HepG2 (cell line): Measurements from ENCODE around the gene SLC25A1. TPM values are rescaled to one million over a fixed set of nuclear protein-coding genes. Genes with fewer than 3 reads are reported as not detected.

Experiments used
- ATAC-seq: fragments of 200-7000 bp; cut with Tn5 transposase; 3 replicates; pipeline ENCODE4 v1.9.1; 2020; ENCODE audit warnings: mild to moderate bottlenecking, moderate library complexity
- BruUV-seq: library from RNA; stranded (reverse); fragments of 400-500 nt; replicated peaks from 2 replicates; lab custom pipeline; 2021; lab: Mats Ljungman, UMichigan
- CTCF ChIA-PET: fragments of 300-600 bp; formaldehyde crosslinking; extraction: SDS; loops from one replicate; lab custom pipeline; 2021; ENCODE audit warnings: low total read pairs, inconsistent platforms, low intra/inter-chr PET ratio; lab: Yijun Ruan, JAX
- POLR2A ChIA-PET: fragments of 350-600 bp; sonication (Branson Sonifier 250); formaldehyde crosslinking; loops from one replicate; lab custom pipeline; 2020; ENCODE audit warnings: antibody characterized with exemption, inconsistent platforms; lab: Yijun Ruan, JAX
- DNase-seq: peaks from one replicate; pipeline ENCODE4 v3.0.0-alpha.2; 2015; ENCODE audit warnings: low spot score
- FAIRE-seq: peaks from 3 replicates; lab custom pipeline; 2011; peaks lifted over from hg19 to GRCh38; lab: Jason Lieb, UNC
- H2AFZ ChIP-seq: one replicate; pipeline ENCODE4 v1.6.1; 2011; ENCODE audit warnings: low read length, inconsistent platforms
- H3K27ac ChIP-seq: fragments of 300-600 bp; 3 replicates; pipeline ENCODE4 v1.8.0; 2011; ENCODE audit warnings: mixed run types, mild to moderate bottlenecking, mixed read lengths, low read length, inconsistent platforms; ENCODE audit not compliant: insufficient read depth; ENCODE audit errors: extremely low read length
- H3K27me3 ChIP-seq, 2 experiments: fragments of 200-600 bp in 1 of 2; 2 replicates in 1 of 2; 3 replicates in 1 of 2; pipeline versions ENCODE4 v1.6.0 to v1.8.0; 2011; ENCODE audit warnings: low read length in 2 of 2, mild to moderate bottlenecking in 2 of 2, moderate library complexity in 2 of 2, inconsistent platforms in 1 of 2; ENCODE audit not compliant: insufficient read depth in 2 of 2, control insufficient read depth in 1 of 2
- H3K36me3 ChIP-seq, 2 experiments: fragments of 200-600 bp in 1 of 2; replicated peaks in 1 of 2; 2 replicates in 1 of 2; 3 replicates in 1 of 2; pipeline versions ENCODE4 v1.5.1 to v1.8.0; 2011; ENCODE audit warnings: low read length in 2 of 2, inconsistent platforms in 1 of 2; ENCODE audit not compliant: insufficient read depth in 2 of 2, control insufficient read depth in 1 of 2
- H3K4me1 ChIP-seq: 2 replicates; pipeline ENCODE4 v1.5.1; 2012; ENCODE audit warnings: low read length, inconsistent platforms; ENCODE audit not compliant: insufficient read depth
- H3K4me2 ChIP-seq: 2 replicates; pipeline ENCODE4 v1.6.0; 2011; ENCODE audit warnings: low read depth, low read length, inconsistent platforms
- H3K4me3 ChIP-seq, 3 experiments: fragments of 200-600 bp in 1 of 3; sonication (generic), shearing (Covaris generic) in 1 of 3; replicated peaks in 1 of 3; 2 replicates each; pipeline ENCODE4 v1.5.1; 2011 to 2016; ENCODE audit warnings: low read length in 3 of 3, inconsistent platforms in 2 of 3, low read depth in 2 of 3, mild to moderate bottlenecking in 2 of 3, control low read depth in 1 of 3, mixed read lengths in 1 of 3; ENCODE audit not compliant: insufficient read depth in 1 of 3
- H3K79me2 ChIP-seq: one replicate; pipeline ENCODE4 v1.6.1; 2011; ENCODE audit warnings: low read length, inconsistent platforms; ENCODE audit not compliant: insufficient read depth
- H3K9ac ChIP-seq: 2 replicates; pipeline ENCODE4 v1.6.0; 2011; ENCODE audit warnings: mild to moderate bottlenecking, low read depth, low read length, inconsistent platforms; ENCODE audit not compliant: insufficient read depth
- H3K9me3 ChIP-seq: 2 replicates; pipeline ENCODE4 v1.5.1; 2012; ENCODE audit warnings: mild to moderate bottlenecking, low read length
- H4K20me1 ChIP-seq: 2 replicates; pipeline ENCODE4 v1.6.0; 2011; ENCODE audit warnings: inconsistent platforms, mild to moderate bottlenecking, low read length, moderate library complexity; ENCODE audit not compliant: insufficient read depth
- PAXIP1 ChIP-seq: sonication (generic); formaldehyde crosslinking; conservative IDR thresholded peaks from 2 replicates; pipeline ENCODE4 v1.4.0; 2020; ENCODE audit warnings: mild to moderate bottlenecking, missing genetic modification reagents, moderate library complexity
- RFXANK ChIP-seq: IDR thresholded peaks from 2 replicates; pipeline ENCODE4 v1.6.1; 2016
- WGBS: methylation state at CpG from one replicate; pipeline ENCODE4 v1.1.6; 2017; ENCODE audit warnings: low lambda C conversion rate; 5-methylcytosine and 5-hydroxymethylcytosine counted together
- in situ Hi-C: cut with HindIII; loops from 2 replicates; pipeline ENCODE4 v1.10.0; 2017; ENCODE audit warnings: low pct_unique_long_range_greater_than_20kb; ENCODE audit not compliant: extremely low pct_ligation_motif_present
- intact Hi-C: fragments of 100-400 bp; cut with micrococcal nuclease; formaldehyde crosslinking; loops from one replicate; pipeline ENCODE4 v1.10.0; 2022; ENCODE audit not compliant: unreplicated experiment
- polyA plus RNA-seq, 8 experiments: library from polyadenylated mRNA; depleted of rRNA in 3 of 8; stranded (reverse) in 7 of 8; unstranded in 1 of 8; fragments of >200 nt; fragmentation: Illumina TruSeq in 4 of 8; extraction: Trizol in 4 of 8; gene quantifications; 2 replicates each; pipeline versions ENCODE4 v1.2.1 to v1.2.3, GENCODE V29; 2011 to 2016; ENCODE audit warnings: low read depth in 4 of 8, missing spikeins in 1 of 8, mixed read lengths in 1 of 8; ENCODE audit not compliant: insufficient read depth in 1 of 8
- total RNA-seq, 5 experiments: library from RNA; depleted of rRNA; stranded (reverse); fragments of >200 nt; fragmentation: Illumina TruSeq; extraction: Trizol; gene quantifications; 2 replicates each; pipeline ENCODE4 v1.2.3, GENCODE V29; 2016; ENCODE audit warnings: low read depth in 1 of 5
- TF ChIP-seq, protein P1 (sequence below): sonication (generic); formaldehyde crosslinking; IDR thresholded peaks from 2 replicates; pipeline ENCODE4 v1.4.0; 2020; ENCODE audit warnings: mild to moderate bottlenecking, missing genetic modification reagents

Gene SLC25A1
- total and polyA plus RNA-seq, 2 of the 13 experiments (the other 11 are each of a cell fraction or from before 2014, with no cell fraction given) = 49.4 to 161 TPM

DNA sequence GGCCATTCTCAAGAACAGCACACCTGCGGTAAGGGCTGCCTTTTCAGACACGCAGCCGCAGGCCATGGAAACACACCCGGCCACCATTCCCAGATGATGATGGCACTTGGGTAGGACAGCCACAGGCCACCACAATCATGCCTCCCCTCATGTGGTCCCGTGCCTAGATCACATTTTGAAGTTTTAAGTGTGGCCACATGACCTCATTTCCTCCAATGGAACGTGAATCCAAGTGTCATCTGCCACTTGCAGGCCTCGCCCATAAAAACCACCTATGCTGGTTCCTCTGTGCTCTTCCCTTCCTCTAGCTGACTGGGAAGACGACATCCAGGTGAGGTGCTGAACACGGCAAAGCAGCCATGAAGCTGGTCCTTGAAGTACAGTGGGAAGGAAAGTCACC, 44.6 kb upstream of the SLC25A1 start:
- Histone ChIP-seq H3K4me2 (no peak overlapping the region), H3K36me3 (peaks cover 7 to 37% of the 10 kb centered on the region in 2 experiments; a peak in 4 of 5 replicates), H3K4me3 (no peak overlapping the region), H3K79me2 (no peaks in the 10 kb centered on the region), H3K9me3 (no peaks in the 10 kb centered on the region), H3K27ac (no peak overlapping the region), H3K9ac (no peak overlapping the region), H3K4me1 (0 out of 2 replicates have a peak, but pooled peaks cover under 1% of the 10 kb centered on the region), H4K20me1 (no peaks in the 10 kb centered on the region), H2AFZ (no peak overlapping the region), H3K27me3 (no peaks in the 10 kb centered on the region)
- BruUV-seq = no TSS peak
- no peak for DNase-seq
- no peak for FAIRE-seq
- in situ Hi-C loops = no loop called here
- TF ChIP-seq, protein P1, sequence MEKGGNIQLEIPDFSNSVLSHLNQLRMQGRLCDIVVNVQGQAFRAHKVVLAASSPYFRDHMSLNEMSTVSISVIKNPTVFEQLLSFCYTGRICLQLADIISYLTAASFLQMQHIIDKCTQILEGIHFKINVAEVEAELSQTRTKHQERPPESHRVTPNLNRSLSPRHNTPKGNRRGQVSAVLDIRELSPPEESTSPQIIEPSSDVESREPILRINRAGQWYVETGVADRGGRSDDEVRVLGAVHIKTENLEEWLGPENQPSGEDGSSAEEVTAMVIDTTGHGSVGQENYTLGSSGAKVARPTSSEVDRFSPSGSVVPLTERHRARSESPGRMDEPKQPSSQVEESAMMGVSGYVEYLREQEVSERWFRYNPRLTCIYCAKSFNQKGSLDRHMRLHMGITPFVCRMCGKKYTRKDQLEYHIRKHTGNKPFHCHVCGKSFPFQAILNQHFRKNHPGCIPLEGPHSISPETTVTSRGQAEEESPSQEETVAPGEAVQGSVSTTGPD (CRISPR knock-in tag) = no peak
- no peak for TF ChIP-seq PAXIP1
- TF ChIP-seq RFXANK (CRISPR knock-in tag) = no peak
- 91% methylated on average over 8 of the region's 9 CpGs for WGBS
- ChIA-PET CTCF (no interaction called here), POLR2A (no interaction called here)
- intact Hi-C loops = no loop called here
- ATAC-seq = no peak
